Suppressor macrophage treated with lipopolysaccharide for 1 hour (primary cell): ENCODE results near the gene MAP7D3.
"Not testable (repeated sequence)": the region's sequence is repeated elsewhere in the genome, so short reads cannot be mapped to it uniquely, and the experiment has no call there.

Experiments
- DNase-seq, 3 donors: peaks; one replicate each; pipeline ENCODE4 v3.0.0-alpha.2; 2020 to 2022

The MAP7D3 gene

GRCh38 chrX:136251041-136251991 is at the start of gene MAP7D3:
MAP7D3 (minus strand) TSS chrX:136251400; CDS start chrX:136251358, 42 bp downstream.
- peak; percentile 62 to 81 (median 75) for DNase-seq

GRCh38 chrX:136300721-136301120 is 49.5 kb upstream of the MAP7D3 start, which contains the start of gene ADGRG4:
ADGRG4 (plus strand) TSS chrX:136300963; CDS start chrX:136308778, 7,815 bp downstream.
- not testable (repeated sequence) for DNase-seq

- no peak for DNase-seq
Measured at GRCh38 chrX:136295380-136295779, 44.2 kb upstream of the MAP7D3 start.

- DNase-seq: no peak
Measured at GRCh38 chrX:136292656-136293055, 41.5 kb upstream of the MAP7D3 start.

- no peak for DNase-seq
Measured at GRCh38 chrX:136291824-136292223, 40.6 kb upstream of the MAP7D3 start.

- DNase-seq: not testable (repeated sequence)
Measured at GRCh38 chrX:136286375-136286774, 35.2 kb upstream of the MAP7D3 start.

- DNase-seq: no peak
Measured at GRCh38 chrX:136275553-136275952, 24.4 kb upstream of the MAP7D3 start.

GRCh38 chrX:136273986-136274385 is 22.8 kb upstream of the MAP7D3 start:
- DNase-seq: no peak

GRCh38 chrX:136272325-136272724 is 21.1 kb upstream of the MAP7D3 start:
- no peak for DNase-seq

- DNase-seq: peak in 2 of 3 donors; percentile 5 to 21
Measured at GRCh38 chrX:136271300-136271699, 20.1 kb upstream of the MAP7D3 start.

- no peak for DNase-seq
Measured at GRCh38 chrX:136269921-136270320, 18.7 kb upstream of the MAP7D3 start.

- peak; percentile 24 to 58 (median 50) for DNase-seq
Measured at GRCh38 chrX:136268051-136269048, 17.1 kb upstream of the MAP7D3 start.

GRCh38 chrX:136266828-136267227 is 15.6 kb upstream of the MAP7D3 start:
- no peak for DNase-seq

GRCh38 chrX:136262812-136263315 is 11.7 kb upstream of the MAP7D3 start:
- DNase-seq: no peak

- DNase-seq: no peak
Measured at GRCh38 chrX:136262243-136262642, 11.0 kb upstream of the MAP7D3 start.

- DNase-seq: no peak
Measured at GRCh38 chrX:136261321-136261720, 10.1 kb upstream of the MAP7D3 start.

GRCh38 chrX:136260776-136261175 is 9.6 kb upstream of the MAP7D3 start:
- DNase-seq: peak in 1 of 3 donors; percentile 19

- DNase-seq: peak in 1 of 3 donors; percentile 16
Measured at GRCh38 chrX:136259543-136259942, 8.3 kb upstream of the MAP7D3 start.

- DNase-seq: no peak
Measured at GRCh38 chrX:136258951-136259350, 7.8 kb upstream of the MAP7D3 start.

- no peak for DNase-seq
Measured at GRCh38 chrX:136256026-136256425, 4.8 kb upstream of the MAP7D3 start.

GRCh38 chrX:136255541-136255940 is 4.3 kb upstream of the MAP7D3 start:
- DNase-seq: no peak

- peak; percentile 16 to 49 (median 21) for DNase-seq
Measured at GRCh38 chrX:136250191-136251040, 784 bp downstream of the MAP7D3 start.
